Choroid plexus epithelial cell (primary cell): ENCODE results near the gene PRKN.

Experiments
- DNase-seq: peaks from one replicate; pipeline ENCODE4 v3.0.0-alpha.2; 2010; ENCODE audit warnings: low read depth
- H3K4me3 ChIP-seq: 2 replicates; pipeline ENCODE4 v1.5.1; 2011; ENCODE audit warnings: low read depth, mild to moderate bottlenecking, control low read depth, low read length, moderate library complexity
- TF ChIP-seq, protein P1 (sequence below): conservative IDR thresholded peaks from 2 replicates; pipeline ENCODE4 v1.5.1; 2011; ENCODE audit warnings: low read depth, mild to moderate bottlenecking, control low read depth, inconsistent platforms, low read length, moderate library complexity

The PRKN gene

GRCh38 chr6:161803131-161803530 is 924.4 kb downstream of the PRKN start:
- TF ChIP-seq, protein P1, sequence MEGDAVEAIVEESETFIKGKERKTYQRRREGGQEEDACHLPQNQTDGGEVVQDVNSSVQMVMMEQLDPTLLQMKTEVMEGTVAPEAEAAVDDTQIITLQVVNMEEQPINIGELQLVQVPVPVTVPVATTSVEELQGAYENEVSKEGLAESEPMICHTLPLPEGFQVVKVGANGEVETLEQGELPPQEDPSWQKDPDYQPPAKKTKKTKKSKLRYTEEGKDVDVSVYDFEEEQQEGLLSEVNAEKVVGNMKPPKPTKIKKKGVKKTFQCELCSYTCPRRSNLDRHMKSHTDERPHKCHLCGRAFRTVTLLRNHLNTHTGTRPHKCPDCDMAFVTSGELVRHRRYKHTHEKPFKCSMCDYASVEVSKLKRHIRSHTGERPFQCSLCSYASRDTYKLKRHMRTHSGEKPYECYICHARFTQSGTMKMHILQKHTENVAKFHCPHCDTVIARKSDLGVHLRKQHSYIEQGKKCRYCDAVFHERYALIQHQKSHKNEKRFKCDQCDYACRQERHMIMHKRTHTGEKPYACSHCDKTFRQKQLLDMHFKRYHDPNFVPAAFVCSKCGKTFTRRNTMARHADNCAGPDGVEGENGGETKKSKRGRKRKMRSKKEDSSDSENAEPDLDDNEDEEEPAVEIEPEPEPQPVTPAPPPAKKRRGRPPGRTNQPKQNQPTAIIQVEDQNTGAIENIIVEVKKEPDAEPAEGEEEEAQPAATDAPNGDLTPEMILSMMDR = no peak
- H3K4me3 ChIP-seq = no peak overlapping the region
- no peak for DNase-seq

GRCh38 chr6:161802231-161802630 is 925.3 kb downstream of the PRKN start:
- H3K4me3 ChIP-seq = no peak overlapping the region
- TF ChIP-seq, protein P1 = no peak
- no peak for DNase-seq

DNA sequence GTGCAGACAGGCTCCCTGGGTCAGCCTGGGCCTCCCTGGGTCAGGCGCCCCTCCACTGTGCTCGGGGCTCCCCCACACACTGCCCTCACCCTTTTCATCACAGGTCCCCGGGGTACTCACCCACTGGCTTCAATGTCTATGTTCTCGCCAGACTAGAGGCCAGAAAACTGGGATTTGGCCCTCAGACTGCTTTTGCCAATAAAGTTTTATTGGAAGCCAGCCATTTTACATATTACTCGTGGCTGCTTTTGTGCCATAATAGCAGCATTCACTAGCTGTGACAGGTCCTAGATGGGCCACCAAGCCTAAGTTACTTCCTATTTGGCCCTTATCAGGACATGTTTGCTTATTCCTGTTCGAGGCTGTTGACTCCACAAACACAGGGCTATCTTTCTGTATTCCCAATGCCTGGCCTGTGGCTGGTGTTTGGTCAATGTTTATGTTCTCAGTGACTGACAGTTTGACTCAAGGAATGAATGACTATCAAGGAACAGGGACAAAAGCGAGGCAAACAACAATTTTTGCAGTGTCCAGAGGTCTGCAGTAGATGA is 928.6 kb downstream of the PRKN start:
- no peak for DNase-seq
- no peak overlapping the region for H3K4me3 ChIP-seq
- TF ChIP-seq, protein P1 = no peak

GRCh38 chr6:161796681-161797080 is 930.9 kb downstream of the PRKN start:
- H3K4me3 ChIP-seq = no peak overlapping the region
- TF ChIP-seq, protein P1 = no peak

GRCh38 chr6:161792851-161793493 is 934.6 kb downstream of the PRKN start:
- DNase-seq = no peak
- no peak overlapping the region for H3K4me3 ChIP-seq
- TF ChIP-seq, protein P1 = no peak

More at GRCh38 chr6:161796681-161797080, 930.9 kb downstream of the PRKN start:
- DNase-seq = no peak

- TF ChIP-seq, protein P1 = no peak
- H3K4me3 ChIP-seq = no peak overlapping the region
- no peak for DNase-seq
Measured at GRCh38 chr6:161788531-161788930, 939.0 kb downstream of the PRKN start.

GRCh38 chr6:161772176-161772575 is 955.4 kb downstream of the PRKN start:
- TF ChIP-seq, protein P1 = no peak
- H3K4me3 ChIP-seq = no peak overlapping the region
- DNase-seq = no peak
